Measurements from ENCODE around the gene TSPYL4.

The TSPYL4 gene

DNA sequence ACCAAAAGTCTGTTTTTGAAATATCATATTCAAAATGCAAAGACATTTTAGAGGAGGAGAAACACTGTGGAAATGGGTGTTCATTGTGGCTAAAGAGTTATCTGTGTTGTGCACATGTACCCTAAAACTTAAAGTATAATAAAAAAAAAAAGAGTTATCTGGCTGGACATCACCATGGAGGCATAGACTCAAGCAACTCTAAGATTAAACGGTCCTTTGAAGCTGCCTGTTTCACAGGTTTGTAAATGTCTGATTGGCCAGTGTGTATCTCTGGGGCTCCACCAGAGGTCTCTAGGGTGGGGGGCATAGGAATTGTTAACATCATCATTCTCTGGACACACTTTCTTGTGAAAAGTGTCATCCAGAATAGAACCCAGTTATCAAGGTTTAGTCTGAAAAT, 39.2 kb downstream of the TSPYL4 start:
- no peak for DNase-seq (ENCODE audit: extremely low spot score)
- ChIA-PET CTCF (interaction anchor here (1.3 to 4.9 kb wide), 4 partner anchors 9 to 348 kb away, joined by 3 to 24 read pairs (median 4); no protein-coding TSS in a partner anchor), POLR2A (no interaction called here)
- TF ChIP-seq, protein P1, sequence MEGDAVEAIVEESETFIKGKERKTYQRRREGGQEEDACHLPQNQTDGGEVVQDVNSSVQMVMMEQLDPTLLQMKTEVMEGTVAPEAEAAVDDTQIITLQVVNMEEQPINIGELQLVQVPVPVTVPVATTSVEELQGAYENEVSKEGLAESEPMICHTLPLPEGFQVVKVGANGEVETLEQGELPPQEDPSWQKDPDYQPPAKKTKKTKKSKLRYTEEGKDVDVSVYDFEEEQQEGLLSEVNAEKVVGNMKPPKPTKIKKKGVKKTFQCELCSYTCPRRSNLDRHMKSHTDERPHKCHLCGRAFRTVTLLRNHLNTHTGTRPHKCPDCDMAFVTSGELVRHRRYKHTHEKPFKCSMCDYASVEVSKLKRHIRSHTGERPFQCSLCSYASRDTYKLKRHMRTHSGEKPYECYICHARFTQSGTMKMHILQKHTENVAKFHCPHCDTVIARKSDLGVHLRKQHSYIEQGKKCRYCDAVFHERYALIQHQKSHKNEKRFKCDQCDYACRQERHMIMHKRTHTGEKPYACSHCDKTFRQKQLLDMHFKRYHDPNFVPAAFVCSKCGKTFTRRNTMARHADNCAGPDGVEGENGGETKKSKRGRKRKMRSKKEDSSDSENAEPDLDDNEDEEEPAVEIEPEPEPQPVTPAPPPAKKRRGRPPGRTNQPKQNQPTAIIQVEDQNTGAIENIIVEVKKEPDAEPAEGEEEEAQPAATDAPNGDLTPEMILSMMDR (IDR thresholded peaks at IDR 0.05; ENCODE audit: control extremely low read depth, extremely low read depth, low read depth, missing control alignments): no peak

DNA sequence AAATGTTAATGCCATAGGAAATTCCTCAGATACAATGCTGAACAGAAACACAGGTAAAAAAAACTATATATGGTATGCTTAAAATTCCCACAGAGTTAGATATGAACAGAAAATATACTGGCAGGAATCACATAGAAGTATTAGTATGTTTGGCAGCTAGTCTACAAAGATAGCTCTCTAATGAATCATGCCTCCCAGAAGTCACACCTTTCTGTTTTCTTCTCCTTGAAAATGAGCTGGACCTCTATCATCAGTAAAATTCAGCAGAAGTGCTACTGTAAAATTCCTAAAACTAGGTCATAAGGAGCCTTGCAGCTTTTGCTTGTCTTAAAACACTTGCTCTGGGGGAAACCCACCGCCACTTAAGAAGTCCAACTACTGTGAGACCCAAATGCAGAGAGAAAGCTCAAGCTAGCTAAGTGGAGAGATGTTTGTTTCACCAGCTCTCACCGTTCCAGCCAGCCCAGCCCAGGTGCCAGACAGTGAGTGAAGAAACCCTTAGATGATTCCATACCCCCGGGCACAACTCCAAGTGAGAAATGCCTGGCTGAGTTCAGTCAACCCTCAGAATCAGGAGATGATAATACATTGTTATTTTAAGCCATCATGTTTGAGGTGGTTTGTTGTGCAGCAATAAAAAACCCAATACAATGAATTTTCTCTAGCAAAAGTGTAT, 43.0 kb downstream of the TSPYL4 start:
- ChIA-PET CTCF (interaction anchor here (1.1 to 2.0 kb wide), 4 partner anchors 8 to 58 kb away, joined by 3 to 7 read pairs (median 4); no protein-coding TSS in a partner anchor), POLR2A (no interaction called here)
- TF ChIP-seq, protein P1 (IDR thresholded peaks at IDR 0.05; ENCODE audit: control extremely low read depth, extremely low read depth, low read depth, missing control alignments): no peak
- no peak for DNase-seq (ENCODE audit: extremely low spot score)

DNA sequence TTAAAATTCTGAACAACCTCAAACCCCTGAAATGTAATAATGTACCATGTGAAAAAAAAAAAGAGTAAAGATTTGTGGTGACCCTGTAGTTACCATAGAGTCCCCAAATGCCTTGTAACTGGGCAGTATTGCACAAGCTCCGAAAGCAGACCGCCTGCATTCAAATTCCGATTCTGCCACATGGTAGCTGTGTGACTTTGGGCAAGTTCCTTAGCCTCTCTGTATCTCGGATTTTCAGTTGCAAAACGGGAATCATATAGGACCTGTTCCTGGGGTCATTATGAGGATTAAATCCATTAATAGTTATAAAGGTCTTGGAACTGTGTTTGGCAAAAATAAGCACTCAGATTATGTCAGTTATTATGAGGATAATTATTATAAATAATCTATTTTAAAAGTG, 43.6 kb downstream of the TSPYL4 start:
- ChIA-PET CTCF (interaction anchor here (1.1 to 2.0 kb wide), 5 partner anchors 8 to 351 kb away, joined by 3 to 7 read pairs (median 3); no protein-coding TSS in a partner anchor), POLR2A (no interaction called here)
- TF ChIP-seq, protein P1 (IDR thresholded peaks at IDR 0.05; ENCODE audit: control extremely low read depth, extremely low read depth, low read depth, missing control alignments): no peak
- no peak for DNase-seq (ENCODE audit: extremely low spot score)

DNA sequence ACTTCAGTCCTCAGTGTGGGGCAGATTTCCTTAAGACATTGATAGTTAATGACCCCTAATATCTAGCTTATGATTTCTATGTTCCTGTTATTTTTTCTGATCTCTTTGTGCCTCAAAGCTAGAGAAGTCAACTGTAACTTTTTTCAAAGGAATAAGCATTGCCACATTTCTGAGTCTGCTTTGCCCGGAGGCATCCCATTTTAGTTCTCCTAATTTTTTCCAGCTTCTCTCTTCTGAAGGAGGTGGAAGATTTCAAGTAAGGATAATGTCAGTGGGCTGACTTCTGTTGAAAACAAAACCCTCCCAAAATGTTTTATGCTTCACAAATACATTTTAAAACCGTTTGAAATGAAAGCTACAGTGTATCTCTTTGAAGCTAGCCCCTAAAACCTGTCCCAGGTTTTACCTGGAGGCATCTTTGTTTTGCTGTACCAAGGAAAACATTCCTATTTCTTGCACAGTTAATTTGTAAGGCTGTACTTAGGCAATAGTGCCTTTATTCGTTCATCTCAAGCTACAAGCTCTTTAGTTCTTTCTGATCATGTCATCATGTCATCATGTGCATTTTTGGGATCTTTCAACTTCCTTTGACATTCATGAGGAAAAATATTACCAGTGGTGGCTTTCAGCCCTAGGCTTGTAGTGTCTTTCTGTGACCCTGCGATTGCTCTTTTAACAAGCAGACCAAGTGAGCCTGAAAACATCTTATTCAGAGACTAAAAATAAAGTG, 45.7 kb downstream of the TSPYL4 start:
- ChIA-PET CTCF (interaction anchor here (0.9 to 2.3 kb wide), 3 partner anchors 9 to 352 kb away, joined by 3 to 14 read pairs (median 4); no protein-coding TSS in a partner anchor), POLR2A (no interaction called here)
- no peak for DNase-seq (ENCODE audit: extremely low spot score)
- TF ChIP-seq, protein P1 (IDR thresholded peaks at IDR 0.05; ENCODE audit: control extremely low read depth, extremely low read depth, low read depth, missing control alignments): no peak

DNA sequence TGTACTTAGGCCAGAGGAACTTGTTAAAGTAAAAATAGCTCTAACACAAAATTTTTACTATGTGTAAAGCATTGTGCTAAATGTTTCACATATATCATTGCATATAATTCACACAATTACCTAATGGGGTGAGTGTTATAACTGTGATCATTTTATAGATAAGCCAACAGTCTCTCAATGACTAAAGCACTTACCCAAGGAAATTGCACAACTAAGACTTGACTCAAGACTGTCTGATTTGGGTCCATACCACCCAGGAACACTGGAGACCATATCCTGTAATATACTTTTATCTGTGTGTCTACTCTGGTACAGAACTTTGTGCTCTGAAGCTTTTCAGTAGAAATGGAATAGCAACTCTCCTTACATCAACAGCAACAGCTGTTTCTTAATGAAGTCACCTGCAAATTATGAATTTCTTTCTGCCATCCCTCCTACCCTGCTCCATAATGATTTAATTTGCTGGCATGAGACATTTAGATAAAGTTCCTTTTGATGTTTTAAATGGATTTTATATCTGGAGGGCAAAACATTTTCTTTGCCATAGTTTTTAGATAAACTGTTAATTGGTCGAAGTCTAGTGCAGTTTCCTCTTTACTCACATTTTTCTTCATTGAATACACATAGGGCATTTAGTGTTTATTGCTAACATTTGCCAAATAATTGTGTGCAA, 47.5 kb downstream of the TSPYL4 start:
- TF ChIP-seq, protein P1 (IDR thresholded peaks at IDR 0.05; ENCODE audit: control extremely low read depth, extremely low read depth, low read depth, missing control alignments): no peak
- no peak for DNase-seq (ENCODE audit: extremely low spot score)
- CTCF ChIA-PET: interaction anchor here (1.0 to 2.3 kb wide), 3 partner anchors 9 to 11 kb away, joined by 5 to 15 read pairs (median 14); no protein-coding TSS in a partner anchor
- POLR2A ChIA-PET: no interaction called here

DNA sequence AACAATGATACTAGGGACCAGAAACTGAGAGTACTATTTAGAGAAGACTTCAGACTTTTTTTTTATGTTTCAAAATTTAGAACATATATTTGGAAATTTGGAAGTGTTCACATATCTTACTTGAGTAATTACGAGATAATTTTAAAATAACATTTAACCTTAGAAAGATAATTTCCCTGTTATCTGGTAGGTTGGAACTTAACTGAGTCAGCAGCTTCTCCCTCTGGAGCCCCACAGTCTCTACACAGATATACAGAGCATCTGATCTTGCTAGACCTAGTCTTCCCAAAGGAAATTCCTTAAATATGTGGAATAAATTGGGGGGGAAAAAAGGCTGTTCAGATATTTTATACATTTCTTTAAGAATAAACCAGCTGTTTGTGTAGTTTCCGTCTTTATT, 48.6 kb downstream of the TSPYL4 start:
- CTCF ChIA-PET: interaction anchor here (1.0 to 1.8 kb wide), 2 partner anchors 10 to 12 kb away, joined by 5 to 15 read pairs; no protein-coding TSS in a partner anchor
- no peak for DNase-seq (ENCODE audit: extremely low spot score)
- POLR2A ChIA-PET: no interaction called here
- TF ChIP-seq, protein P1 (IDR thresholded peaks at IDR 0.05; ENCODE audit: control extremely low read depth, extremely low read depth, low read depth, missing control alignments): no peak
